ENCODE results near the gene RALGDS. TPM values are rescaled to one million over a fixed set of nuclear protein-coding genes. Genes with fewer than 3 reads are reported as not detected.

The RALGDS gene
- total RNA-seq, 1 donor from 2014 or later, result 58.4 TPM

DNA sequence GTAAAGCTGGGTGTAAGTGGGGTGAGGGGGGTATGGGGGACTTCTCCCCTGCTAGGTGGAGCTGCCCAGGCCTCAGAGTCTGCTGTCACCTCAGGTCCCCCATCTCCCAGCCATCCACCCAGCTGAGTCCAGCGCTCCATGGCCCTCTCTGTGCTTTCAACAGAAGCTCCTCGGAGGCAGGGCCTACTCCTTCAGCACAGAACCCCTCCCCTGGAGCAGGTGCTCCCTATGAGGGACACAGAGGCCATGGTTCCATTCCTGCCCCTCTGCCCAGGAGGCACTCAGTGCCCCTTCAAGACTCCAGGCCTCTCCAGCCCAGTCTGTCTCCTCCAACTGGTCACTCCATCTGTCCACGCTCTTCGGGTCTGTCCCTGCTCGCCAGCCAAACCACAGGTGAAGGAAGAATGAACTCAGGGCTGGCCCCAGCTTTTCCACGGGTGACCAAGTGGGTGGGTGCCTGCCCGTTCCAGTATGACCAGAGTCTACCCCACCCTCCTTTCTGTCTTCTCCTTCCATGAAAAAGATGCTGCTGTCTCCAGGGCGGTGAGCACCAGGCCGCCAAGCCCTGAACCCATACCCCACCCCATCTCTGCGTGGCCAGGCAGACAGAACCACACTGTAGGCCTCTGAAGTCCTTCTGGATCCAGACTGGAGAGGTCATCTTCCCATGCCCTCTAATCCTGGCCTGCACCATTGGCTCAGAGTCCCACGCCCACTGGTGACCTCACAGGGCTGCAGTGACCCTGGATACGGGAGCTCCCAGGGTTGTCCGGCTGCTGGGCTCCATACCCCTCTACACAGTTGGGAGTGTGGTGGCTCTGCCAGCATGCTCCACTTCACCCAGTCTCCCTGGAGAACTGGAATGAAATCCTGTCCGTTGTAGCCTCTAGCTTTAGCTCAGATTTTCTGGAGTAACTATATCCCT is 30.8 kb upstream of the RALGDS start:
- no peak for DNase-seq (ENCODE audit: low spot score)

DNA sequence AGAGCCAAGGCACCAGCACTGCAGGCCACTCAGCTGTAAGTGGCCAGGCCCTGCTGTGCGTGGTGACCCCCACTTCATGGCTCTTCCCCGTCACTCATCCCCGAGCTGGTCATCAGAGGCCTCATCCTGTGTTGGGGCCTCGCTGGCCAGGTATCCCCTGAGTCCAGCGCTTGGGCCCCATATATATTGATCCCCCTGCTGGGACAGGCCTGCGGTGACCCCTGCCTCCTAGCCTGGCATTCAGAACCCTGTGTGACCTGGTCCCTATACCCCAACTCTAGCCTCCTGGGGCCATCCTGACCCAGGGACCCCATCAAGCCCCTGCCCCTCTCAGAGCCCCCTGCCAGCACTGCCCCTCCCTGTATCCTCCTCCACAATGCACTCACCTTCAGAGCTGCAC is 30.0 kb upstream of the RALGDS start:
- no peak for DNase-seq (ENCODE audit: low spot score)

DNA sequence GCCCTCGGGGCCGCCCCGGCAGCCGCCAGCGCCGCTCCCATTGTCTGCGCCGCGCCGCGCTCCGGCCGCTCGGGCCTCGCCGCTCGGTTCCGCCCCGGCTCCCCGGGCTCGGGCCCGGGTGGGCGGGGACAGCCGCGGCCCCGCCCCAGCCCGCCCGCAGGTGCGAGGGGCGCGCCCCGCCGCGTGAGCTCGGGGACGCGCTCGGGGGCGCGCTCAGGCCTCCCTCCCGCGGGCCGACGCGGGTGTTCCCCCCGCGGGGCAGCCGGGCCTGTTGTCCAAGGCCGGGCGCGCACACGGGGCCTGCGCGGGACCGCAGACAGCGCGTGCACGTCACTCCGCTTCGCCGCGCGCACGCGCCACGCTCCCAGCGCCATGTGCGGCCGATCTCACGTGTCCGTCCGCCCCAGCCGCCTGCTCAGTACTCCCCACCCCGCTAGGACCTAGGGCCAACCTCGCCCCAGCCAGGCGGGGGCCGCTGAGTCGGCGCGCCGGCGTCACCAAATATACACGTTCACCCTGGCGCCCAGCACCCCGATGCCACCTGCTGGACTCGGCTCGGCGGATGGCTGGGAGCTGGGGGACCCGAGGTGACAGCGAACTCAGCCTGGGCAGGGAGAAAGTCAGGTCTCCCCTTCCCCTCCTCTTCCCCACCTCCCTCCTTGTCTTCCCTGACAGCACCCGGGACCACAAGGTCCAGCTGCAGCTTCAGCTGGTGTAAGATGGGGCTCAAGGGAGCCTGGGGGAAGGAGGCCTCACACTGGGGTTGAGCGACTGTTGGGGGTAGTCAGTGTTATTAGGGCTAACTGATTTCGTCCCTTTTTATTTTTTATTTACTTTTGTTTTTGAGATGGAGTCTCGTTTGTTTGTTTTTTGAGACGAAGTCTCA is 28.3 kb upstream of the RALGDS start:
- DNase-seq (ENCODE audit: low spot score), result peak; percentile 96

DNA sequence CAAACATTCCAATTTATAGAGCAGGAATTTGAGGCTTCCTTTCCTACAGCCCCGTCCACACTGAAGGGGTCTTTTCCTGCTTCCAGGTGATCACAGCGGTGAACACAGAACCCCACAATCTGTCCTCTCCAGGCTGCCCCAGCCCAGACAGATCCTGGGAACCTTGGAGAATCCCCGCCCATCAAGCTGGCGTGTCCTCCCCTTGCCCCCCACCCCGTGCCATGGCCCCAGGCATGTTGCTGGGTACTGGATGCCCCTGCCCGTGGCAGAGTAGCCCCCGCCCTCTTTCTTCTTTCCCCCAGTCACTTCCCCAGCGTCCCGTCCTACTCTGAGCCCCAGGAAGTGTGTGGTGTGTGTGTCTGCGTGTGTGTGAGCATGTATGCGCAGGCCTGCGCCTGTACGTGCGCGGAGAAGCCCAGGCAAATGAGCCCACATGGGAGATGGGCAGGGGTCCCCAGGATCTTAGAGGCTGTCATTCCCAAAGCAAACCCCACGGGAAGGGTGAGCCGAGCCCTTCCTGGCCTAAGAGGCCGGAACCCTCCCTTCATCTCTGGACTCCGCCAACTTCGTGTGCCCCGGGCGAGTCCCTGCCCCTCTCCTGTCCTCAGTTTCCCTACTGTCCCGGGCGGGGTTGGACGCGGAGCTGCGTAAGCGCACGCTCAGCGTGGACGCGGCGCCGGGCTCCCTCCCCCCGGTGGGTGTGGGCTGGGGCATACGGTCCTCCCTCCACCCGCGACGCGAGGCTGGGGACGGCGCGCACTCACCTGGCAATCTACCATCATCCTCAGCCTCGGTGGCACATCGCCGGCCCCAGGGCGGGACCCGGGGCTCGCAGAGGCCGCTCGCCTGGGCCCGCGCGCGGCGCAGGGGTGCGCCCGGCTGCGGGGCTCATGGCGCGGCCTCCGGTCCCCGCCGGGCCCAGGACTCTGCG is 27.4 kb upstream of the RALGDS start:
- no peak for DNase-seq (ENCODE audit: low spot score)

DNA sequence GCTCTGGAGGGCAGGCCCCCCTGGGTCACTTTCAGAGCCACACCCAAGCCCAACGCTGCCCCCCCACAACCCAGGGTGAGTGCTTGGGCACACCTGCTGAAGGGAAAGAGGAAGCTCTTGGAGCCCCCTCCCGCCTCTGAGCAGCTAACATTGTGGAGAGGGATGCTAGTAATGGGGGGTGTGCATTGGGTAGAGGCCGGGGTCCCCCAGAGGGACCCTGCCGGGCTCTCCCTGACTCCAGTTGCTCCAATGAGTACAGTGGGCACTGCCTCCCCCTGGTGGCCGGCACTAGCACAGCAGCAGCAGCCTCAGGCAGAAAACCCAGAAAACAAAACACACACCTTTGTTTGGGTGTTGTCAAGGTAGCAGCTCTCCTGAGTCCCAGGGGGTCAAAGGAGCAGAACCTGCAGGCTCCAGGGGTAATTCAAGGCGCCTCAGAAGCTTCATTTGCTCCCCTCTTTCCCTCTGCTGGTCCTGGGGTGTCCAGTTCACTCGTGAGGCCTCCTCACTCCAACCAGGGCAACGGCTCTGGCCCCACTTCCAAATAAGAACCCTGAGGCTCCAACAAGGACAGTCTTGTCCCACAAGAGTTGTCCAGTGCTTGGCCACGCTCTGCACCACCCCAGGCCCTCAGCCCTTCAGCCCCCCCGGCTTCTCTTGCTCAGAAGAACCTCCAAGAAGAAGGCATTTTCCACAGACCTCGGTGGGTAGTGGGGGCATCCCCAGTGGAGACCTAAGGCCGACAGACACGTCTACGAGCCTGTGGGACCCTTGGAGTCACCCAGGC is 26.6 kb upstream of the RALGDS start:
- DNase-seq (ENCODE audit: low spot score), result no peak

DNA sequence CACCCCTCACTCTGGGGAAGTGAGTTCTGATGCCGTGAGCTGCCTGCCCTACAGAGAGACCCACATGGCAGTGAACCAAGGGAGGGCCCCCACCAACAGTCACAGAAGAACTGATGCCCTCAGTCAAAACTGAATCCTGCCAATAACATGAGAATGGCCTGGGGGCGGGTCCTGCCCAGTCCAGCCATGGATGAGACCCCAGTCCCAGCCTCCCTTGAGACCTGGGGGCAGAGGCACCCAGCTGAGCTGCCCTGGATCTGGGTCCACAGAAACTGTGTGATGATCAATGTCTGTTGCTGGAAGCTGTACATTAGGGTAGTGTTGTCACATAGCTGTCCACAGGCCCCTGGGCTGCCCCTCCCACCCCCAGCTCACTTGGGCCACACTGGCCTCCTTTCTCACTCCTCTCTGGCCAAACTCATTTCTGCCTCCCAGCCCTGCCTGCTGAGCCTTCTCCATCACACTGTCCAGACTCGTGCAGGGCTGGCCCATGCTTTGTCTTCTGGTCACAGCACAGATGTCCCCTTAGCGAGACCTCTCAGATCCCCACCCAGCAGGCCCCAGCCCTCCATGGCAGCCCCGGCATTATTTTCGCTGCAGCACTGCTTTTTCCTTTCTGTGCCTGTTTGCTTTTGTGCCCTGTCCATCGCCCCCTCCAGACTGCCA is 25.8 kb upstream of the RALGDS start:
- DNase-seq (ENCODE audit: low spot score), result no peak

DNA sequence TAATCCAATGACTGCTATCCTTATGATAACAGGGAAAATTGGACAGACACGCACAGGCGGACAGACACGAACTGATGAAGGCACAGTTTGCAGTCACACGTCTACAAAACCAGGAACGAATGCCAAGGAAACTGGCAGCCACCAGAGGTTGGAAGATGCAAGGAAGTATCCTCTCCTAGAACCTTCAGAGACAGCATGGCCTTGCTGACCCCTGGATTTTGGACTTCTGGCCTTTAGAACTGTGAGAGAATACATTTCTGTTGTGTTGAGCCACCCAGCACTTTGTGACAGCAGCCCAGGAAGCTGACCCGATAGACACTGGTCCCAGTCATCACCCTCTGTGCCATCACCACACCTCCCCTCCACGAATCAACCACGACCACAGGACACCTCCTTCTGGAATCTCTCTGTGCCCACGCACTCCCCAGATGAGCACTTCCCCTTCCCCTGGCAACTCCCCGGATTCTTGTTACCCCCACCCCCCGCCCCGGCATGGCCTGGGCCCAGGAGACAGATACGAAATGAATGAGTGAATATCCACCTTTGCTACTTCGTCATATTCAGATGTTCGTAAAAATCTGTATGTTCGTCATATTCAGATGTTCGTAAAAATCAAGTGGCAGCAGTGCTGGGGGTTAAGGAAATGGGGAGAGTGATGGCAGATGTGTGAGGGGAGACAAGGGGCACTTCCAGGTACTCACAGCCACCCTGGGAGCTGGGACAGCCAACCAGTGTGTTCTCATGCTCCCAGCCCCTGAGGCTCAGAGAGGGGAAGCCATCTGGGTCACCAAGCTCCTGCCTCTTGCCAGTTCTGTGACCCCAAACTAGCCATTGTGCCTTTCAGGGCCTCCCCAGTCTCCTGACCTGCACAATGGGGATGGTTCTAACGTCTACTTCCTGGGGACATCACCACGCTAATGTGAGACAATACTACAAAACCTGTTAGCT is 24.1 kb upstream of the RALGDS start:
- DNase-seq (ENCODE audit: low spot score), result no peak

DNA sequence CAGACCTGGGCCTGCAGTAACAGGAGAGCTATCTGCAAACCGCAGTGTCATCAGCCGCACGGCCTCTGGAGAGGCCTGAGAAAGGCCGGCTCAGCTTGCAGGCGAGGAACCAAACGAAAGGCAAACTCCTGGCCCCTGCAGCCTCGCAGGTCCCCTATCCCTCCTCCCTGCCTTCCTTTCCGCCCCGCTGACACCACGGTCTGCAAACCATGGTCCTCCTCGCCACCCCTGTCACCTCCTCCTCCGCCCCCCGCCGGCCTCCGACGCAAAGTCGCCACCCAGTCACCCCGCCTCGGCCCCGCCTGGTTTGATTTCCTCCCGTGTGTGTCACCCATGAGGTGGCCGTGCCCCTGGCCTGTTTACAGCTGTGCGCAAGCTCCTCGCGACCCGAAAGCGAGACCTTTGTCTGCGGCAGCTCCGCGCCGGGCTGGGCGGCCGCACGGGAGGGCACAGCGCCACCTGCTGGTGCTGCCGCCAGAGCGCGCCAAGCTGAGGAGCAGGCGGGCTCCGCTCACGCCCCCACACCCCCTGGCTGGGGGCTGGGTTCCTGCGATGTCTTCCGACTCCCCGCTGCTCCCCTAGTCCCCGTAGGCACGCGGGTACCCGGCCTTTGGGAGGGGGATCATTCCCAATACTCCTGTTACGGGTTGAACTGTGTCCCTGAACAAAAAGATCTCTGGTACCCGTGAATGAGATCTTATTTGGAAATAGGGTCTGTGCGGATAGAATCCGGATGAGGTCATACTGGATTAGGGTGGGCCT is 23.3 kb upstream of the RALGDS start:
- no peak for DNase-seq (ENCODE audit: low spot score)

DNA sequence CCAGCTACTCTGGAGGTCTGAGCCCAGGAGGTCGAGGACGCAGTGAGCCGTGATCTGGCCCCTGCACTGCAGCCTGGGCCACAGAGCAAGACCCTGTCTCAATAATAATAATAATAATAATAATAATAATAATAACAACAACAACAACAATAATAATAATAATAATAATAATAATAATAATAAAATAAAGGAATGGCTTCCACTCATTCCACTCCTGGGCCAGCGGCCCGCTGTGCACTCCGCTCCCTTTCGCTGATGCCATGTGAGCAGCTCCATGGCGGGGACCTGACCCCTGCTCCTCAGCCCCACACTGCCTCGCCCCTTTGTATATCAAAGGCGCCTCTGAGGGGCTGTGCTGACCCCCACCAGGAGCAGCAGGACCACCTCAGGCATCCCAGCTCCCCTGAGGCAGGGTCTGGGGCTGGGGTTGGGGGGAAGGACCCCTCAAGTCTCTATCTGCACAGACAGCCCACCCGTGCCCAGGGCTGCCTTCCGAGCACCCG is 22.6 kb upstream of the RALGDS start:
- DNase-seq (ENCODE audit: low spot score), result no peak

DNA sequence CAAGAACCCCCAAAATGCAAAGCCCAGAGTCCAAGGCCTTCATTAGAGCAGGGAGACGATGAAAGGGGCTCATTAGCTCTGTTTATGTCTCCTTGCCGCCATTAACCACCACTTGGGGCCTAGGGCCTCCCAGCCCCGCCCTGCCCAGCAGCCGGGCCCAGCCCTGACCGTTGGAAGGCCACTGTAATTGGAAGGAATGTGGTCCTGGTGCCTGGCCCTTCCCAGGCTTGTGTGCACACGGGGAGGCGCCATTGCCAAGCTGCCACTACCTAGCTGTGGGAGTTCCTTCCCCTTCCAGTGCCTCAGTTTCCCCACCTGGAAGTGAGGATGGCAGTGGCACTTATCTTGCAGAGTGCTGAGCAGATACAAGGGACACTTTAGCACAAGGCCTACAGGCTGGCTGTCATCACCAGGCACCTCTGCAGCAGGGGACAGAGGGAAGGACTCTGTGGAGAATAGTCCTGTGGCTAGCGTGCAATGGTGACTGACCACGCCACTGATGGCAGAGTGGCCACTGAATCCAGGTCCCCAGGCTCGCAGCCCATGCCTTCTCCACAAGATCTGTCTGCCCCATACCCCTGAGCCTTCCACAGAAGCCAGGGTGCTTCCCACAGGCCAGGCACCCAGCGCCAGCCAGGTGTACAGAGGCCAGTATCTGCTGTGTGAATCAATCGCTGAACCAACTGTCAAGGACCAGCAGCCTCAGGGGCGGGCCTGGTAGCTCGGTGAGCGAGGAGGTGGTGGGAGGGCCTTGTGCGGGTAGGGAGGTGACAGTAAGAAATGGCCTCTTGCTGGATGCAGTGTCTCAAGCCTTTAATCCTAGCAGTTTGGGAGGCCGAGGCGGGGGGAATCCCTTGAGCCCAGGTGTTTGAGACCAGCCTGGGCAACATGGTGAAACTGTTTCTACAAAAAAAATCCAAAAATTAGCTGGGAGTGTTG is 21.9 kb upstream of the RALGDS start:
- DNase-seq (ENCODE audit: low spot score), result no peak

DNA sequence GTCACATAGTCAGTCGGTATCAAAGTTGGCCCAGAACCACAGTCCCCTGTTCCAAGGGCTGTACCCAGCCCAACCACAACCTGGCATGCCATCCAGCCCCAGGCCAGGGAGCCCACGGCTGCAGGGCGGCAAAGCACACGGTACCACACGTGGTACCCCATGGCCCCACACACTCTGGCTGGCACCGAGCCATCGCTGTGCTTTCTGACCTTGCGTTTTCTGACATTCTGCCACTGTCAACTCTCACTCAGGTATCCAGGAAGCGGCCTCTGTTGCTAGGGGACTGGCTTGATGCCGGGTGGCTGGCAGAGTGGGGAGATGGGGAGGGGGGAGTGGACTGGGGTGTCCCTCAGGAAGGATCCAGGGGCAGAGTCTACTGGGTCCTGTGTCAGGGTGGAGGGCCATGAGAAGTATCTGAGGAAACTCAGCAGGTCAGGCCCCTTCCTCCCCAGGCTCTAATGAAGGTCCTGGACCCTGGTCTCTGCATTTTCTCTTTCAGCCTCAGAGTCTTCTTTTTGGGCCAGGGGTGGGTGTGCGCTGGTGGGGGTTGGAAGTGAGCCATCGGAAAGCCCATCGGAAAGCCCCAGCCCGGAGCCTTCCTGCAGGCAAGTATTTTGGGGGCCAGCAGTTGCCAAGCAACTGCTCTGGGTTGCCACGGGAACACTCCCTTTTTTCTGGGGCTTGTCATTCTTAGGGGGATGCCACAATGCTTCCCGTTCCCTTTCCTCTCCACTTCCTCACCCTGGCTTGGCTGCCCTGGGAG is 21.0 kb upstream of the RALGDS start:
- DNase-seq (ENCODE audit: low spot score), result no peak

DNA sequence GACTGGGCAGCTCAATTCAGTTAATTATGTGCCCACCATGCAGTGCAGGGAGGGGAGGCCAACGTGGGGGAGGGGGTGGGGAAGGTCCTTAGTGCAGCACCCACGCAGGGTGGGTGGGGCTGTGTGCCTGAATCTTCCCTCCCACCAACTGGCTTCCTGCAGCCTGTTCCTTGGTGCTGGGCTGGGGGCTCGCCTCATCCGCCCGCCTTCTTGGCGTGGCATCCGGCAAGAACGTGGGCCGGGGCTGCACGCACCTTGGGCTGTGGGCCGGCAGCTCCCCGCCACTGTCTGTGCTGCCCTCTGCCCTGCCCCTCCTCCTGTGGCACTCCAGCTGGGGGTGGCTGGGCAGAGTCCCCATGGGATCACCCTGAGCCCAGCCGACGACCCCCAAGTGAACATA is 19.6 kb upstream of the RALGDS start:
- DNase-seq (ENCODE audit: low spot score), result no peak

DNA sequence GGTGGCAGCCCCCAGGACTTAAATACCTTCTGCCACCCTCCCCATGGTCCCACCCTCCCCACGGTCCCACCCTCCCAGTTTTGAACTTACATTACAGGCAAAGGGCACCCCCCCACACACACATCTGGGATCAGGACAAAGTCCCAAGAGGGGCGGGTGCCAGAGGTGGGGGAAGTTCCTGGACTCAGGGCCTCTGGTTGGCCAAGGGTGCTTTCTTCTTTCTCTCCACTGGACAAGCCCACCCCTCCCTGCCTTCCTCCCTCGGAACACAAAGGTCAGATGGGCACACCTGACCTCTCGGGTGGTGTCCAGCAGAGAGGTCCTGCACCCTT is 19.1 kb upstream of the RALGDS start:
- DNase-seq (ENCODE audit: low spot score), result no peak

DNA sequence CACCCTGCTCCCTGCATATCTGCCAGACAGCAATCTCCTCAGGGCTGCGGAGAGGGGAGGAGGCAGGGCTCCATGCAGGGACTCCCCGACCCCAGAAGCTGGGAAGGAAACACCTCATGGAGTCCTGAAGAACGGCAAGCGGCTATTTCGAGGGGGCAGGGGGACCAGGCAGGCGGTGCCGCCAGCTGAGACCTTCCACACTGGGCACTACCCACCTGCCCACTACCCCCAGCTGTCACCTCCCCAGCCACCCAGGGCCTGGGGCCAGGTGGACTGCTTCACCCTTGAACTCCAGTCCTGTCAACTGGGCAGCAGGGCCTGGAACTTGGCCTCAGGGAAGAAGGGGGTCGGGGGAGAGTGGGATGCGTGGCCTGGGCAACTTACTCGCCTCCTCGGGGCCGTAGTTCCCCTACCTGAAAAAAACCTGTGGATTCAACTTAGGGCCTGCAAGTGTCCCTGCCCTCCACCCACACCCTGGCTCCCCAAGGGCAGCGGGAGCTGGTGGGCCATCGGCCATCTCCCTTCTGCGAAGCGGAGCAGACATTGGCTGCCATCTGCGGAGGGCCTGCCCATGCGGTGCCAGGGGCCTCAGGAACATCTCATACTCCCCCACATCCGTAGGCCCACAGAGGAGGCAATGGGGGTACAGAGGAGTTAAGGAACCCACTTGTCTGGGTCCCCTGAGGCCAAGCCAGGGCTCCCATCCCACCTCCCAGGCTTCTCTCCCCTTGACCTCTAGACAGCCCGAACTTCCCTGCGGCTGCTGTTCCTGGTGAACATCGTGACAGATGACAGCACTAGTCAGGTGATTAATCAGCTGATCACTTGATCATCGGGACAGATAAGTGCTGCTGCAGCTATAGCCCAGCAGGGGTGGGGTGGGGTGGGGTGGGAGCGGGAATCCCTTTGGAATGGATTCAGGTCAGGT is 18.5 kb upstream of the RALGDS start:
- no peak for DNase-seq (ENCODE audit: low spot score)

All from mesenteric fat pad (tissue), 1 donor.